HEK293T (cell line): ENCODE data around the gene SHISA6.

Experiments used
- CTCF ChIA-PET: fragments of 350-600 bp; formaldehyde crosslinking; extraction: SDS; loops from one replicate; lab custom pipeline; 2021; ENCODE audit warnings: antibody characterized with exemption, inconsistent platforms; lab: Yijun Ruan, JAX
- POLR2A ChIA-PET: fragments of 350-600 bp; formaldehyde crosslinking; extraction: SDS; loops from one replicate; lab custom pipeline; 2020; ENCODE audit warnings: antibody characterized with exemption, inconsistent platforms; lab: Yijun Ruan, JAX
- DNase-seq: peaks from one replicate; pipeline ENCODE4 v3.0.0; 2012; ENCODE audit warnings: mixed read lengths; ENCODE audit errors: extremely low spot score
- ARNT ChIP-seq: fragments of 450-650 bp; IDR thresholded peaks from 2 replicates; pipeline ENCODE4 v1.6.1; 2017; ENCODE audit warnings: mild to moderate bottlenecking
- BHLHE40 ChIP-seq: fragments of 450-650 bp; IDR thresholded peaks from 2 replicates; pipeline ENCODE4 v1.6.1; 2016; ENCODE audit warnings: mild to moderate bottlenecking, moderate library complexity, borderline replicate concordance
- CTBP1 ChIP-seq: fragments of 450-650 bp; IDR thresholded peaks from 2 replicates; pipeline ENCODE4 v1.6.1; 2016; ENCODE audit warnings: borderline replicate concordance
- ELF4 ChIP-seq: fragments of 450-650 bp; IDR thresholded peaks from 2 replicates; pipeline ENCODE4 v1.6.1; 2017; ENCODE audit warnings: antibody characterized with exemption
- FOXA1 ChIP-seq: fragments of 450-650 bp; IDR thresholded peaks from 2 replicates; pipeline ENCODE4 v1.6.1; 2016; ENCODE audit warnings: mild to moderate bottlenecking
- FOXK2 ChIP-seq: fragments of 450-650 bp; IDR thresholded peaks from 2 replicates; pipeline ENCODE4 v1.6.1; 2016; ENCODE audit warnings: mild to moderate bottlenecking
- FOXM1 ChIP-seq: fragments of 450-650 bp; IDR thresholded peaks from 2 replicates; pipeline ENCODE4 v1.6.1; 2017; ENCODE audit warnings: mild to moderate bottlenecking, borderline replicate concordance
- HDGF ChIP-seq: fragments of 450-650 bp; IDR thresholded peaks from 2 replicates; pipeline ENCODE4 v1.6.1; 2017; ENCODE audit warnings: antibody characterized with exemption, borderline replicate concordance
- L3MBTL2 ChIP-seq: fragments of 450-650 bp; conservative IDR thresholded peaks from 2 replicates; pipeline ENCODE4 v1.6.1; 2016; ENCODE audit warnings: mild to moderate bottlenecking
- LEF1 ChIP-seq: fragments of 450-650 bp; IDR thresholded peaks from 2 replicates; pipeline ENCODE4 v1.6.1; 2017; ENCODE audit warnings: mild to moderate bottlenecking, borderline replicate concordance
- NFRKB ChIP-seq: fragments of 450-650 bp; IDR thresholded peaks from 2 replicates; pipeline ENCODE4 v1.6.1; 2016; ENCODE audit warnings: mild to moderate bottlenecking, moderate library complexity
- SP1 ChIP-seq: fragments of 450-650 bp; IDR thresholded peaks from 2 replicates; pipeline ENCODE4 v1.6.1; 2017
- SUZ12 ChIP-seq: fragments of 450-650 bp; IDR thresholded peaks from 2 replicates; pipeline ENCODE4 v1.6.1; 2016; ENCODE audit warnings: mild to moderate bottlenecking
- TARDBP ChIP-seq: fragments of 450-650 bp; IDR thresholded peaks from 2 replicates; pipeline ENCODE4 v1.6.1; 2016
- ZNF384 ChIP-seq: fragments of 450-650 bp; IDR thresholded peaks from 2 replicates; pipeline ENCODE4 v1.6.1; 2016
- TF ChIP-seq, protein P1 (sequence below): fragments of 450-650 bp; IDR thresholded peaks from 2 replicates; pipeline ENCODE4 v1.6.1; 2016

The SHISA6 gene

DNA sequence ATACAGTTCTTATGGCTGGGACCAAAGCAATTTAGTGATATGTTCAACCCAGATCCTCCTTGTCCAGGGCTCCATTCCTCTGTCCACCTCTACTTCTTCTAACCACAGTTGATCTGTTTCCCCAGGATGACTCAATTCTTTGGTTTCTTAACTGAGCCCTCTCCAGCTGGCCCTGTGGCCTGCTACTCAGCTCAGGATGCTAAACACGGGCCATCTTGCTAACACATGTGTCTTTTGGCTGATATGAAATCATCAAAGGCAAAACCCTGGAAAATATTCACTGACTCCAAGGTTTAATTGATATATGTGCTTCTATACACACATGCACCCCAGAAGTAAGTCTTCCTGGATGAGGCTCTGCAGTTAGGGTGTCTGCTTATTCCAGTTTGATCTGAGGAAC, 43.8 kb downstream of the SHISA6 start:
- POLR2A ChIA-PET: no interaction called here
- no peak for DNase-seq
- no peak for TF ChIP-seq LEF1
- no peak for TF ChIP-seq SP1
- no peak for TF ChIP-seq TARDBP
- no peak for TF ChIP-seq FOXM1
- TF ChIP-seq HDGF: no peak
- TF ChIP-seq NFRKB: no peak
- TF ChIP-seq ELF4: no peak
- TF ChIP-seq L3MBTL2: no peak
- no peak for TF ChIP-seq FOXK2
- TF ChIP-seq ARNT: no peak
- no peak for TF ChIP-seq BHLHE40
- TF ChIP-seq, protein P1, sequence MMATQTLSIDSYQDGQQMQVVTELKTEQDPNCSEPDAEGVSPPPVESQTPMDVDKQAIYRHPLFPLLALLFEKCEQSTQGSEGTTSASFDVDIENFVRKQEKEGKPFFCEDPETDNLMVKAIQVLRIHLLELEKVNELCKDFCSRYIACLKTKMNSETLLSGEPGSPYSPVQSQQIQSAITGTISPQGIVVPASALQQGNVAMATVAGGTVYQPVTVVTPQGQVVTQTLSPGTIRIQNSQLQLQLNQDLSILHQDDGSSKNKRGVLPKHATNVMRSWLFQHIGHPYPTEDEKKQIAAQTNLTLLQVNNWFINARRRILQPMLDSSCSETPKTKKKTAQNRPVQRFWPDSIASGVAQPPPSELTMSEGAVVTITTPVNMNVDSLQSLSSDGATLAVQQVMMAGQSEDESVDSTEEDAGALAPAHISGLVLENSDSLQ: no peak
- TF ChIP-seq SUZ12: no peak
- CTCF ChIA-PET: no interaction called here

DNA sequence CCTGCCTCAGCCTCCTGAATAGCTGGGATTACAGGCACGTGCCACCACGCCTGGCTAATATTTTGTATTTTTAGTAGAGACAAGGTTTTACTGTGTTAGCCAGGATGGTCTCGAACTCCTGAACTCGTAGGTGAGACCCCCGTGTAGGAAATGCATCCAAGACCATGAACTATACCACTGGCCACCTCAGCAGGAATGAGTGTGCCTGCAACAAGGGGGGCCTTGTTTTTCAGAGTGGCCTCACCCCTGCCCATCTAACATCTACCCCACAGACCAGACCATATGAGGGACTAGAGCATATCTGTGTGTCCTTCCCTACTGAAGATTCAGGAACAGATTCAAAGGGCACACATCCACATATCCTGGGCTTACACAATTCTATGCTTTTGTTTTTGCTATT, 44.9 kb downstream of the SHISA6 start:
- POLR2A ChIA-PET: no interaction called here
- CTCF ChIA-PET: no interaction called here
- TF ChIP-seq L3MBTL2 (no peak), NFRKB (no peak), SUZ12 (no peak), ELF4 (no peak), SP1 (no peak), ARNT (no peak), HDGF (no peak), ZNF384 (no peak)
- TF ChIP-seq, protein P1: no peak
- DNase-seq: no peak

GRCh38 chr17:11287791-11288190, 46.8 kb downstream of the SHISA6 start:
- DNase-seq: no peak
- CTCF ChIA-PET: no interaction called here
- no peak for TF ChIP-seq FOXK2
- TF ChIP-seq ARNT: no peak
- no peak for TF ChIP-seq L3MBTL2
- TF ChIP-seq ELF4: no peak
- TF ChIP-seq SUZ12: no peak
- TF ChIP-seq CTBP1: no peak
- no peak for TF ChIP-seq HDGF
- TF ChIP-seq, protein P1: no peak
- TF ChIP-seq TARDBP: no peak
- no peak for TF ChIP-seq NFRKB
- TF ChIP-seq LEF1: no peak
- TF ChIP-seq SP1: no peak
- TF ChIP-seq BHLHE40: no peak
- TF ChIP-seq ZNF384: no peak
- no peak for TF ChIP-seq FOXA1
- no peak for TF ChIP-seq FOXM1
- POLR2A ChIA-PET: no interaction called here

DNA sequence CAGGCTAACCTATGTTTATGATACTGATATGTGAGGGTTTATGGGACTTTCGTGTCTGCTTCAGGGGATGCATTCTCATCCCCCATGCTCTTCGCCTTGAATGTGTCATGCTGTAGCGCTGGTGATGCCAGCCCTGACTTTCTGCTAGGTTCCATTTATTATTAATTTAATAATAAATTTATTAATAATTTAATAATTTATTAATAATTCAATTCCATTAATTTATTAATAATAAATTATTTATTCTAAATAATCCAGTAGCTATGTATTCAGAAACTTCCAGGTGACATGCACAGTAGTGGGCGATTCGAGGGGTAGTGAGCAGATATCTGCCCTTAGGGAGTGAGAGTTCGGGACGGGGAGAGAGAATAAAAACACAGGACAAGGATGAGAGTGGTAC, 49.8 kb downstream of the SHISA6 start:
- no peak for DNase-seq
- ChIA-PET CTCF (no interaction called here), POLR2A (no interaction called here)
- TF ChIP-seq NFRKB: no peak
- TF ChIP-seq, protein P1: no peak
- no peak for TF ChIP-seq BHLHE40
- TF ChIP-seq L3MBTL2: no peak
- TF ChIP-seq FOXM1: no peak

GRCh38 chr17:11292491-11292890, 51.5 kb downstream of the SHISA6 start:
- ChIA-PET POLR2A (no interaction called here), CTCF (no interaction called here)
- TF ChIP-seq SP1 (no peak), TARDBP (no peak), FOXM1 (no peak), HDGF (no peak), CTBP1 (no peak), FOXK2 (no peak), ARNT (no peak), SUZ12 (no peak), LEF1 (no peak)
- TF ChIP-seq, protein P1: no peak
- DNase-seq: no peak

DNA sequence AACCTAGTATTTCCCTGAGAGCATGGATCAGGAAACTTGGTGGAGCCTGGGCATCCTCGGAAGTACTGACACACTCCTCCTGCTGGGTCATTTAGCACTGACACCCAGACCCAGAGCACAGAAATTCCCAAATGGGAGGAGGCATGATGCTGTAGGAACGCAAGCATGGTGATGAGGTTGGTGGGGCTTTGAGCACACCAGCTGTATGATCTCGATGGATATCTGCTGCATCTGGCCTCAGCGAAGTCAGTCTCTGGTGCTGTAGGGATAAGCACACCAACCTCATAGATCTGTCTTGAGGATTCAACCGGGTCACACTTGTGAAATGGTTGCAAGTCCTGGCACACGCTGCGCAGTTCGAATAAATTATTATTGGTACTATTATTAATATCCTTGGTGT, 52.5 kb downstream of the SHISA6 start:
- TF ChIP-seq ZNF384 (no peak), LEF1 (no peak), ARNT (no peak), SUZ12 (no peak), CTBP1 (no peak), FOXM1 (no peak), BHLHE40 (no peak), L3MBTL2 (no peak)
- TF ChIP-seq, protein P1: no peak
- POLR2A ChIA-PET: no interaction called here
- CTCF ChIA-PET: no interaction called here
- DNase-seq: no peak
